G401 (cell line): ENCODE results near the gene EIF3D. TPM values are rescaled to one million over a fixed set of nuclear protein-coding genes. Genes with fewer than 3 reads are reported as not detected.

Source experiments
- DNase-seq: peaks from one replicate; pipeline ENCODE4 v3.0.0-alpha.2; 2015; ENCODE audit warnings: low spot score
- in situ Hi-C: cut with HindIII; loops from 2 replicates; pipeline ENCODE4 v1.10.0; 2016; ENCODE audit warnings: low sequenced_read_pairs, mixed read lengths
- total RNA-seq: library from RNA; depleted of rRNA; stranded (reverse); fragments of >200 nt; shearing (Covaris generic); gene quantifications from 2 replicates; pipeline ENCODE4 v1.2.3, GENCODE V29; 2014; rRNA removed

Gene EIF3D
- total RNA-seq, 1 experiment from 2014 or later: 581 TPM

GRCh38 chr22:36470162-36470993, 58.6 kb downstream of the EIF3D start:
- in situ Hi-C loops: no loop called here
- DNase-seq: peak; percentile 91

DNA sequence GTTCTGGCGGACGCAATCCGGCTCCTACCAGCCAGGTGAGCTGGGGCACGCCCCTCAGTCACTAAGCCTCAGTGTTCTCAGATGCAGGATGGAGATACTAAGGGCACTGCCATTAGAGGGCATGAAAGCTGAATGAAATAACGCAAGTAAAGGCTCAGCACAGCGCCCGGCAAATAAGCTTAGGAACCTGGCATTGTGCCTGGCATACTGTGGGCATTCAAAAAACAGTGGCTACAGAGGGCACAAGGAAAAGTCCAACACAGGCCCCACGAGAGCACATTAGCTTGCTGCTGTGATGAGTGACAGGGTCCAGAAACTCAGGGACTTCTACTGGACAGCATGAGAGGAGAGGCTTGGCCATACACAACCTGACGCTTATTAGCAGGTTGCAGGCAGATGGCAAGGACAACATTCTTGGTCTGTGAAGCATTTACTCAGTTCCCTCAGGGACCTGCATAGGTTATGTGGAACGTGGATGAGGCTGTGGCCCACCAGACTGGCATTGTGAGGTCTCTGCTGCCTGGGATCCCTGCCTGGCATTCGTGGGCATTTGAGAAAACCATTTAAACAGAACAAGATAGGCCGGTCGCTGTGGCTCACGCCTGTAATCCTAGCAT, 59.8 kb downstream of the EIF3D start:
- DNase-seq: peak; percentile 49
- in situ Hi-C loops: no loop called here

- no peak for DNase-seq
- in situ Hi-C loops: no loop called here
Measured at GRCh38 chr22:36467946-36468345, 61.0 kb downstream of the EIF3D start.

- no peak for DNase-seq
- in situ Hi-C loops: no loop called here
Measured at GRCh38 chr22:36467042-36467810, 61.7 kb downstream of the EIF3D start.

DNA sequence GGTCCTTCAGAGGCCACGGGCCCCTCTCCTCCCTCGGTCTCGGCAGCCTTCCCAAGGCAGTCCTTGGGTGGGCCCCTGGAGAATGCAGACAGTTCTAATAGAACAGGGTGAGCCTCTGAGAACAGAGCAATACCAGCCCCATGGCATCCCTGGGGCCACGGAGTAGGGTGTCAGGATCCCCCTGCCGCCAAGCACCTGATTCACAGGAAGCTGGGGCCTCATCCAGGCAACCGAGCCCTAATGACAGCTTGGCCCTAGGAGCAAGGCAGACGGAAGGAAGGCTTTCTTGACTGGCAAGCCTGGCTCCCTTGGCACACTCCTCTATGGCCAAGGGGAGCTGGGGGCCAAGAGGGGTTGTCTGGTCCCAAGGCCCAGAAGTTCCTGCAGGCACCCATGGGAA, 62.7 kb downstream of the EIF3D start:
- DNase-seq: no peak
- in situ Hi-C loops: no loop called here

- peak; percentile 63 for DNase-seq
- in situ Hi-C loops: no loop called here
Measured at GRCh38 chr22:36465232-36466021, 63.5 kb downstream of the EIF3D start.

GRCh38 chr22:36464715-36465231, 64.2 kb downstream of the EIF3D start:
- DNase-seq: no peak
- in situ Hi-C loops: no loop called here

- no peak for DNase-seq
- in situ Hi-C loops: no loop called here
Measured at GRCh38 chr22:36463783-36464184, 65.2 kb downstream of the EIF3D start.

- no peak for DNase-seq
- in situ Hi-C loops: no loop called here
Measured at GRCh38 chr22:36461665-36462649, 67.0 kb downstream of the EIF3D start.

Other genes with a start within 250 kb of the EIF3D start
- gene MYH9, start 141.2 kb downstream of the EIF3D start, total RNA-seq: 153 and 185 TPM in 2 replicates
- gene TXN2, start 47.5 kb downstream of the EIF3D start, total RNA-seq: 96.4 and 99.4 TPM in 2 replicates
- 19.3 and 24.9 TPM in 2 replicates for gene FOXRED2, start 22.1 kb downstream of the EIF3D start, total RNA-seq
- gene CACNG2, start 174.6 kb upstream of the EIF3D start, total RNA-seq: not detected in 2 replicates
- 30.3 and 34.5 TPM in 2 replicates for gene IFT27, start 247.0 kb upstream of the EIF3D start, total RNA-seq